HG03060 (cell line): ENCODE data around the gene NSD1.

ENCODE experiments used
- ATAC-seq: cut with Tn5 transposase; IDR thresholded peaks from one replicate; pipeline ENCODE4 v1.9.1; 2021; ENCODE audit warnings: low read depth, moderate number of reproducible peaks; ENCODE audit not compliant: unreplicated experiment

NSD1 gene

DNA sequence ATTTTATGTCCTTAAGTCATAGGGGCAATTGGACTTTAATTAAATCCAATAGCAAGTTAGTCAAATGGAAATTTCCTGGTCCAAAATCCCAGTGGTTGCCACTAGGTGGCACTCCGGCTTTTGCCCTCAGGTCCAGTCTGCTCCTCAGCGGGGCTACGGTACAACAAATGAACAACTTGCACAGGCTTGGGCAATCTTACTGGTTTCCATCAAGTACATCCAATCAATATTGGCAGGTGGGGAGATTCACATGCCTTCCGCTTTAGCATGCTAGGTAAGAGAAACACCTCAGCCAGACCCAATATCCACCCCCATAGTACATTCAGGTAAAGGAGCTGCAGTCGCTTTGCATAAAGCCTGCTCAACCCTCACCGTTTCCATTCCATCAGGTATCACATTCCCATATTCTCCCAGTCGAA lies 184.4 kb downstream of the NSD1 start:
- ATAC-seq, result no peak

DNA sequence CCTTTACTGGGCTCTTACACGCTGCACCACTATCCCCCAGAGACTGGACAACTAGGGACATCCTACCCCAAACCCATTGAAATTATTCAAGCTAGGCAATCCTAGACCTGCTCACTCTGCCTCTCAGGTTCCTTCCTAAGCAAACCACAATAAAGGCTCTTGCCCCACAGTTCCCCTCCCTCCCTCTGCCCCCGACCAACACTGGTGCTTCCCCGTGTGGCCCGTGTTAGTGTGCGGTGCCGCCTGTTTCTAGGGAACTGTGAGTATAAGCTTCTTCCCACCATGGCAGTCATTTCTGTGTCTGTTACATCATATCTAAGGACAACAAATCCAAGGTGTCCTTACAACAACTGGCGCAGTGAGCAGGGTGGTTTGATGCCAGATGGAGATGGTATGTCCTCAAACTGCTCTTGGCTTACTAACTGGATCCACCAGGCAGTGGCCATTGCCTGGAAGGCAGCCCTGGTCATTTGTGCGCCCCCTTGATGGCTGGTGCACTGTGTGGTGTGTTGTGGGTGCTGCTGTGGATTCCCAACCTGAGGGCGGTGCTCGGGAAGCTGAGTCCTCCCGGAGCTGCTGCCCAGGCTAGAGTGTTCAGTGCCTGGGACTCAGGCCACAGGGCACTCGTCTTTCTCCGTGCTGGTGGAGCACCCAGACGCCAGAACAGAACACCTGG lies 186.5 kb downstream of the NSD1 start:
- no peak for ATAC-seq

DNA sequence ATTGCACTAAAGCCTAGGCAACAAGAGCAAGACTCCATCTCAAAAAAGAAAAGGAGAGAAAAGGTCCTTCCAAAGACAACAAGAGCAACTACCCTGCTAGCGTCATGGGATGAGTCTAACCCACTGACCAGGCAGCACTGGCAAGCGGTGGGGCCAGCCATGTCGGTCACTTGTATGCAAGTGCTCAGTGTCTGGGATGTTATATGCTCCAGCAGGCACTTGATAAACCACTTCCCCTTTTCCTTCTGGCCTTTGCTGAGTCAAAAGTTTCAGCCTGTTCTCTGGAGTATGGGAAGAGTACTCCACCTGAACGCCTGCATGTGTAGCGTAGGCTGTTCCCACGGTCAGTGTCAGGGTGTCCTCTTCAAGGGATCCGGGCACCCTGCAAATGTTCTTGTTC lies 187.3 kb downstream of the NSD1 start:
- no peak for ATAC-seq

DNA sequence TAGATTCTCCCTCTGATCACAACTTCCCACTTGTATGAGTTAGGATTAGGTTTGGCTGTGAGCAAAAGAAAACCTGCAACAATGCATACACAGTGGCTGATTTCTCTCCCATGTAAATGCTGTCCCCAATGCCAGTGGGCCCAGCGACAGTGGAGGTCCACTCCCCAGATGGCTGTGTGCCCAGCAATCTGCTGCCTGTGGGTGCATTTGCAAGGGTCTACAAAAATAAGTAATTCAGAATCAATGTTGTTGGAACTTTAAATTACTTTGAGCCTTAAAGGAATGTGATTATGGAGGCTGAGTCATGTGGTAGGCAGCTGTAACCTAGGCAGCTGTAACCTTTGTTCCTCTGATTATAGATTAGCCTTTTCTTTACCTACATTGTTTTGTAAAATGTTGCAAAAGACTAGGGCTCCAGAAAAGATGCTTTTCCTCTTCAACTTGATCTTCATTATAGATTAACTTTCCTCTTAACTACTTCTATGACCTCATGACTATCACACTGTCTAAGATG lies 192.4 kb downstream of the NSD1 start:
- no peak for ATAC-seq

DNA sequence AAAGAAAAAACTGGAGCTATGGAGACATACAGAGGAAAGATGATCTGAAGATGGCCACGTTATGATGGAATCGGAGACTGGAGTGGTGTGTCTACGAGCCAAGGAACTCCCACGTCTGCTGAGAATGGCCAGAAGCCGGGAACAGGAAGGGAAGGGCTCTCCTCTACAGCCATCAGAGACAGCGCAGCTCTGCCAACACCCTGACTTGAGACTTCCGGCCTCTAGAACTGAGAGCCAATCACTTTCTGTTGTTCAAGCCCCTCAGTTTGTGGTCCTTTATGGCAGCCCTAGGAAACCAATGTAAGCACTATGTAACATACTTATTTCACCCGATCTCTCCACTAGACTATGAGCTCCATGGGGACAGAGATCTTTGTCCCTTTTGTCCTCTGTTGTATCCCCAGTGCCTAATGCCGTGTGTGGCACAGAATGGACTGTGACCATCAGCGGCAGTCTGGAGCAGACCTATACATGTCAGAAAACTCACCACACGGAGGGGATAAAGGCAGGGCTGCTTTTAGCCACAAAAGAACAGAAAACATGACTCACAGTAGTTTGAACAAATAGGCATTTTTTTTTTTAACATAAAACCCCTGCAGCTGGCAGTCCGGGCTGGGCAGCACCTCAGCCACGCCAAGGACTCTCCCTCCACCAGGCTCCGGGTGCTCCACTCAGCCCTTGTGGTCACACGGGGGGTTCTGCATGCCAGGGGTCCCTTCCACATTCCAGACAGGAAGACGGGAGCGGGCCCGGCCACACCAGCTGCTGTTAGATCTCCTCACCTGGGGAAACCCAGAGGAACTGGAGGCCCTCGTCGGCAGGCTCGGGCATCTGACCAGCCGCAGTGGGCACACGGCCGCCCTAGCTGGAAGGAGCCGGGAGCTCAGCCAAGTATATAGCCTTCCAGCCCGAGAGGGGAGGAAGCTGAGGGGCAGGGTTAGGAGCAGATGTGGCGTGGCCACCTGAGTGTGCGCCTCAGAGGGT lies 194.3 kb downstream of the NSD1 start:
- no peak for ATAC-seq

DNA sequence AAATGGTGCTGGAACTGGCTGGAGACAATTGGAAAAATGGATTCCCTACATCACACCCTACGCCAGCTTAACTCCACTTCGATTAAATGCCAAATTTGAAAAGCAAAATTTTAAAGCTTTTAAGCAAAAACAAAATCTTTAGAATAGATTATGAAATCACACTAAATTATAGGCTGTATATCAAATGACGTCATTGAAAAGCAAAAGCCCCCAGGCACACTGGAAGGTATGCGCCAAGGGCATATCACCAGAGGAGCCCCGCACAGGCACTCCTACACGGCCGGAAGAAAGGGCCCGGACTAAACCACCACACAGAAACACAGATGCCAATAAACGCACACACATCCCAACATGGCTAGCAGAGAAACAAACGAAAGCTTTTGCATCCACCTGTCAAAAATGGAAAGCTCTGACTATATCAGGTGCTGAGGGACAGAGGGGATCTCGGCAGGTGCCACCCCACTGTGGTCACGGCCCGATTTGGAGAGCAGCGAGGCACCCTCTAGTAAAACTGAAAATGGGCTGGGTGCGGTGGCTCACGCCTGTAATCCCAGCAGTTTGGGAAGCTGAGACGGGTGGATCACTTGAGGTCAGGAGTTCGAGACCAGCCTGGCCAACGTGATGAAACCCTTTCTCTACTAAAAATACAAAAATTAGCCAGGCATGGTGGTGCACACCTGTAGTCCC lies 195.1 kb downstream of the NSD1 start:
- no peak for ATAC-seq

DNA sequence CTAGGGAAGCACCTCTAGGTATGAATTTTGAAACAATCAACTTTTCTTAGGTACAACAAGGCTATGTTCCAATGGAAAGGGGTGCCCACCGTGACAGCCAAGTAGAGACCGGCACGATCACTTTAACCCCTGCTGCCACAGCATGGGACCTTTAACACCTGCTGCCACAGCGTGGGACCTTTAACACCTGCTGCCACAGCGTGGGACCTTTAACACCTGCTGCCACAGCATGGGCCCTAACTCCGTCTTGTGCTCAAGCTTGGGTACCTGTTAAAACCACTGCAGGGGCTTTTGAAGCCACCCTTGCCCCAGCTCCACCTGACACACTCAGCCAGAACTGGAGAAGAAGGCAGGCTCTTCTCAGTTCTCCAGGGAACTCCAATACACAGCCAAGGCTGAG lies 196.3 kb downstream of the NSD1 start:
- ATAC-seq, result no peak

DNA sequence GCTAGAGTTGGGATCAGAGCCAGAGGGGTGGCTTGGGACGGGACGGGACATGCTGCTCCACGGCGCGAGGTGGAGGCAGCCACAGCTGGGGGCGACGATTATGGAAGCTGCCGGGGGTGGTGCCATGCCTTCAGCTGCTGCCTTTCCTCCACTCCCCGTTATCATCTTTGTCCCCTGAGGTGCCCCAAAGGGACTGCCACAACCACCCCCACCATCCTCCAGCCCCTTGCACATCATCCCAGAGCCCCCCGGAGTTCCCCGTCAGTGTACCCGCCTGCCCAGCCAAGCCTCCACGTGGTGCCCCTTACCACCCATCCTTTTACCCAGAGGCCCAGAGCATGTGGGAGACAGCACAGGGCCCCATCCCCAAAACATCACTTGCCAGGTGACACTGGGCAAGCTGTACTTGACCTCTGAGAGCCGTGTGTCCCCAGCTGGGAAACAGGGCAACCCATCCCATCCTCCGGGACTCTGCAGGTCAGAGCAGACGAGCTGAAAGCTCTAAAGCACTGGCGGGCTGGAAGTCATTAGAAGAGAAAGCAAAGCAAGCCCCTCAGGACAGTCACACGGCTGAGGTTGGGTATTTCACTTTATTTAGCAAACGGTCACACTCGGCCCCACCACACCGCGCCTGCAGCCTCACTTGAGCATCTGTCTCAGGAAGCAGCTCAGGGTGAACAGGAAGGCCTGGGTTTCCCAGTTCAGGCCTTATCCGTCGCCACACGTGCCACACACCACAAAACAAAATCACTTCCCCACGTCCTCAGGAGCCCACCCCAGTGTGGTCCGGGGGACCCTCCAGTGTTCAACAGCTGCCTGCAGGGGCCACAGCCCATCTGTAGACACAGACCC lies 197.6 kb downstream of the NSD1 start:
- ATAC-seq, result no peak

DNA sequence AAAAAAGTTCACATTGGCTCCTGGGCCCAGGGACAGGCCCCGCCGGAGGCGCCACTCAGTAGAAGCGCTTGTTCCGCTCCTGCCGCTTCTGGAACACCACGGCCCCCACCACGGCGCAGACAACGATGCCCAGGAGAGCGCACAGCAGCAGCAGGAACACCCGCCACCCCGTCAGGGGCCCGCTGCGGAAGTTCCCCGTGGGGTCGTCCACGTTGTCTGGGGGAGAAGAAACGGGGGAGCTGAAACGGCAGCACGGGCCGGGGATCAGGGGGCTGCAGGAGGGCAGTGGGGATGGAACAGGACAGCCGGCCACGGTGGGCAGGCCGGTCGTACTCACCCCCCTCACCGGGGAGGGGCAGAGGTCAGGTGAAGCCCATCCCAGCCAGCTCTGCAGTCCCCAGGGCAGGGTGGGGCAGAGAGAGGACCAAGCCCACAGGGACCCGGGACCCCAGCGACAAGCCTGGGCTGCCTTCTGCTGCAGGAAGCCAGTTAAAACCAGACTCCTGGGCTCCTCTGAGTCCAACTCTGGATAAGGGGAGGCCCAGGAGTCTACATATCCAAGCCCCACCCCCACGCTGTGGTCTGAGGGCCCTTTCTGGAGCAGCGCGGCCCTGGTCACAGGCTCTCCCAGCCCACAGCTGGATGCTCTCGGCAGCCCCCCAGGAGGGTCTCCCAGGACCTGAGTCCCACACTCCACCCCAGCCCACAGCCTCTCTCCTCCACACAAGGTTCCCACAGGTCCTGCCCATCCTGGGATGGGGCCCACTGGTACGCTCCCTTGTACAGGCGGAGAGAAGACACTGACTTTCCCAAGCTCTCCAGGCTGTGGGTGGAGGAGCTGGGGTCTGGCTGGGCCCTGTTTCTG lies 198.7 kb downstream of the NSD1 start:
- no peak for ATAC-seq

DNA sequence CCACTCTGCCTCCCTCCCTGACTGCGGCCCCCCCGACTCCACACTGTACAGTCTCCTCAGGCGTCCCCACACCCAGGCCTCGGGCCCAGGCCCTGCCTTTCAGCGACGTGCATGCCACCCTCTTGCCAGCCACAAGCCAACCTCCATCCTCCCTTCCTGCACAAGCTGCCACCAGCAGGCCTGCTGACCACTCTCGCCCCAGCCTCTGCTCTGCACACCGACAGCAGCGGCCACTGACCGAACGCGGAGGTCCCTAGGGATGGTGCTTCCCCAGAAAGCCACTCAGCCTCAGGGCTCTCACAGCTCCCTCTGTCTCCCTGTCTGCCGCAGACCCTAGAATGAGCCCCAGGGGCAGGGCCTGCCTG lies 199.3 kb downstream of the NSD1 start:
- ATAC-seq, result no peak

DNA sequence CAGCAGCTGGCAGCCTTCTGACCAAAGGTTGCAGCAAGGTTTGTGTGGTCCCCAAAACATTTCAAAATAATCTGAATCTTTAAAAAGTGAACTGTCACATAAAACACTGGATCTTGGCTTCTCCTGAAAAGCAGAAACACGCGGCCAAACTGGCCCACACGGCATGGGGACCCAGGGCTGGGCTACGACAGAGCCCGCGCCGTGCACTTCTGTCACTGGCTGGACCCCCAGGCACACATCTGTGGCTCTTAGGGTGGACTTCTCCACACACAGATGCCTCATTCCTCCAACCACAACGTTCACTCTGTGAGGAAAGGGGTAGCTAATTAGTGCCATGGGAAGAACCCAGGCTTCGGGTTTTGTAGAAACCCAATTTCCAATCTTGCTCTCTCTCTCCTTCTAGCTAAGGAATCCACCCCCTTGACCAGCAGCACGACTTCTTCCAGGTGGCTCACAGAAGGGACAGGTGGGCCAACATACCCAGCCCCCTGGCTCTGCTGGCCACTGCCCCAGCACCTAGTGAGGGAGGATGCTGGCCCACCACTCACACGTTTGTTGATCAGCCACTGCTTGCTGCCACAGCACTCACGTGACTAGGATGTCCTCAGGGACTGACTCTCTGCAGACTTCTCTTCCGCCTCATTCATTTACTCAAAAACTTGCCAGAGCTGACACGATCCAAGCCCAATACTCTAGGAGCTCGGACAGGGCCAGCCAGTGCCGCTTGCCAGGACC lies 200.0 kb downstream of the NSD1 start:
- ATAC-seq, result no peak

DNA sequence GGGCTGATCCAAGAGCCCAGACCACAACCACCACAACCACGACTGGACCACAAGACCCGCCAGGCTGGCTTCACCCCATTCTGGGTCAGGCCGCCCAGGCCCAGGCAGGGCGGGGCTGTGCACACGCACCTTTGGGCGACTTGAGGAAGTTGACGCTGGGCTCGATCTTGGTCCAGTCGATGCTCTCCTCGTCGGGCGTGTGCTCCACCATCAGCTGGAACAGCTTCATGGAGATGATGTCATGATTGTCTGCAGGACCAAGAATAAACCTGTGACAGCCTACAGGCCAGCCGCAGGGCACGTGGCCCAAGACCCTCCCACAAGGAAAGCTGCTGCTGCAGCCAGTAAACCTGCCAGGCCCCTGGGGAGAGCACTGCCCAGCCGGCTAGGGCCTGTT lies 200.6 kb downstream of the NSD1 start:
- ATAC-seq, result no peak

DNA sequence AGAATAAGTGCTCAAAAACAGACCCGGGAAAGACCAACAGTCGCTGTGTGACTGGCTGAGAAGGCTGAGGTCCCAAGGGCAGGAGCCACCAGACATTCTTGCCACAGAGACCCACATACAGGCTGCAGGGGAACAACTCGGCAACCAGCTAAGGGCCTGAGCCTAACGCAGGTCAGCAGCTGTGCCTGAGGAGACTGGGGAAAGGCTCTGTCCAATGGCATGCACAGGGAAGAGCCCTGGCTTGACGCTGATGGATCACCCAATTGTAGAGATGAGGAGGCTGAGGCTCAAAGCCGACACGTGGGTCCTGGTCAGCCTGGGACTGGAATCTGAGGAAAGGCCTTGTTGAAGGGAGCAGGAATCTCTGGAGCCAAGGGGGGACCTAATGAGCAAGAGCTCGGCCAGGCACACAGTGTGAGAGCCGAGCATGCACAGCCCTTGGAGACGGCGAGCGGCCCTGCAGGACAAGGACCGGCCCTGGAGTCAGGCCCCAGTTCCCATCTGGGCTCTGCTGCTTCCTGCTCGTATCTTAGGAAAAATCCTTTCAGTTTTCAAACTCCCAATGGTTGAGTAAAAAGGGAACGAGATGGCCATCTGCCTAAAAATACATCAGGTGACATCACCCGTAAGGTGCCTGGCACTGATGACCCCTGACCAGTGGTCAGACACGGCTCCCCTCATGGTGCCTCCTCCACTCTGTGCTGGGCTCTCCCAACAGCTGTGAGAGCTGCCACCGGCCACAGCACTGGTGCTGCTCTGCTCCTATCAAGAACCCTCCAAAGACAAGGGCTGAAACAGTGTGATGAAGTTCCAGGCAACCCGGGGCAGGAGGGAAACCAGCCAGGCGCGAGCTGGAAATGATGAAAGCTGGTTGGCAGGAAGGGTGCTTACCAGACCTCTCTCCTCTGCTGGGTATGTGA lies 201.5 kb downstream of the NSD1 start:
- no peak for ATAC-seq

DNA sequence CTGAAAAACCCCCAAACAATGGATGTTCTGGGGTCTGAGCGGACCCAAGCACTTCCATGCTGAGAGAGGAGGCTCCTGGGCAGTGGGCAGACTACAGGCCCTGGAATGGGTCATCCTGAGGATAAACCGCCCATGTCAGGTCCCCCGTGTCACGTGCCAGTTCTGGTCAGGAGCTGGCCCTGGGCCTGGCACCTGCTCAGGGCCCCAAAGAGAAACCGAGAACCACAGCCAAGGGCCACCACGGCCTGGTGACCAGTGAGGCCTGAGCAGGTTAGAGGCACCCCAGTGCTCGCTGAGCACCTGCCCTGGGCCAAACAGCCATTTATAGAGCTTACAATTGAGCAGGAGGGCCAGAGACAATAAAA lies 202.1 kb downstream of the NSD1 start:
- no peak for ATAC-seq

DNA sequence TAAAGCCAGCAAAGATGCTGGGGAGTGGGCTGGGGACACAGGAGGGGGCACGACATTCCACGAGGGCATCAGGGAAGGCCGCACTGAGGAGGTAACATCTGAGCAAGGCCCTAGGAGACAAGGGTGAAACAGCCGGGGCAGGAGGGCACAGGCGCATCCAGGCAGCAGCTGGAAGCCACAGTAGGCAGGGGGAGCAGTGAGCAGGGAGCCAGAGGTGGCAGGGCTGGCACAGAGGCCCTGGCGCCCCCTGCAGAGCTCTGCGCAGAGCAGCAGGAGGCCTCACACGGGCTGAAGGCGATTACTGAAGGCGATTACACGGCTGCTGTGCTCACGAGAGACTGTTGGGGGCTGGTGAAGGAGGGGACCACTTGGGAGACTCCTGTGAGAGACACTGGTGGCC lies 202.5 kb downstream of the NSD1 start:
- ATAC-seq, result no peak

DNA sequence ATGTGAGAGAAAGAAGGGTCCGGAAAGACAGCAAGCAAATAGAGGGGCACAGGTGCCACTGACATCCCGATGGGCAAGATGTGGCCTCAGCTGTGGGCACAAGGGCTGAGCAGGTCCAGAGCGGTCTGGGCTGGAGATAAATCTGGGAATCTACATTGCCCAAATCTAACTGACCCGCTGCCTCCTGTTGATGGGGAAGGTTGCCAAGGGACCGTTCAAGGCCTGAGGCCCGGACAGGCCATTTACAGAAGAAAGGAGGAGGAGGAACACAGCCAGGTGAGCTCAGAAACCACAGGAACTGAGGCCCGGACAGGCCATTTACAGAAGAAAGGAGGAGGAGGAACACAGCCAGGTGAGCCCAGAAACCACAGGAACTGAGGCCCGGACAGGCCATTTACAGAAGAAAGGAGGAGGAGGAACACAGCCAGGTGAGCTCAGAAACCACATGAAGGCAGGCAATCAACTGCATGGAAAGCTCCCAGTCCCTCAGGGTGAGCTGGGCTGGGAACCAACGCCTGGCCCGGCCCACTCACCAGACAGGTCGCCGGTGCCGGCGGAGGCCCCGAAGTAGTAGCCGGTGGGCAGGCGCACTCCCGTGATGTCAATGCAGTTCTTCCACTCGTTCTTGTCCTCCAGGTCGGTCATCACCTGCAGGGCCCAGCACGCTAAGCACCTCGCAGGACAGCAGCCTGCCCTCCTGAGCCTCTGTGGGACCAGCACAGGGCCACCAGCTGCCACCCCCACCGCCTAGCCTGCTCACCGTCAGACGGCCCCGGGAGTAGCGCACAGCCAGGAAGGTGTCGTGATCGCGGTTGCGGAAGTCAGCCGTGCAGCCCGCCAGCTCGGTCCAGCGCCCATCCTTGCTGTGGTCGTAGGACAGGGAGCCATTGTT lies 203.3 kb downstream of the NSD1 start:
- ATAC-seq, result no peak
